B cell (primary cell): ENCODE results near the gene CLDND2. TPM values are rescaled to one million over a fixed set of nuclear protein-coding genes. Genes with fewer than 3 reads are reported as not detected.

Source experiments
- ATAC-seq: fragments of 200-7000 bp; cut with Tn5 transposase; one replicate; pipeline ENCODE4 v1.10.0; 2021; ENCODE audit warnings: low read depth, mild to moderate bottlenecking, moderate number of reproducible peaks, moderate library complexity
- CTCF ChIA-PET: fragments of 350-600 bp; sonication (Branson Sonifier 250); formaldehyde crosslinking; loops from one replicate; lab custom pipeline; 2021; ENCODE audit warnings: antibody characterized with exemption, inconsistent platforms; lab: Charles Lee
- POLR2A ChIA-PET: fragments of 350-600 bp; sonication (Branson Sonifier 250); formaldehyde crosslinking; loops from one replicate; lab custom pipeline; 2021; ENCODE audit warnings: antibody characterized with exemption; lab: Charles Lee
- DNase-seq: peaks from one replicate; pipeline ENCODE4 v3.0.0; 2013
- H2AFZ ChIP-seq: 2 replicates; pipeline ENCODE4 v1.6.1; 2012; ENCODE audit warnings: mild to moderate bottlenecking, low read depth, low read length; ENCODE audit not compliant: insufficient read depth, poor library complexity, severe bottlenecking
- H3K27ac ChIP-seq, 2 donors: 1 replicate in 1 of 2; 2 replicates in 1 of 2; pipeline ENCODE4 v1.5.1; 2012 to 2013; ENCODE audit warnings: low read length in 2 of 2, mild to moderate bottlenecking in 2 of 2, moderate library complexity in 1 of 2
- H3K27me3 ChIP-seq, 4 experiments: fragments of 200-600 bp in 1 of 4; sonication (generic) in 1 of 4; replicated peaks in 1 of 4; 1 replicate in 2 of 4; 2 replicates in 2 of 4; pipeline versions ENCODE4 v1.6.1 to v1.7.0; 2013 to 2016; ENCODE audit warnings: low read length in 3 of 4, mild to moderate bottlenecking in 2 of 4, mixed read lengths in 1 of 4, moderate library complexity in 1 of 4; ENCODE audit not compliant: insufficient read depth in 4 of 4, control insufficient read depth in 3 of 4; ENCODE audit errors: control extremely low read depth in 1 of 4
- H3K36me3 ChIP-seq, 2 experiments: replicated peaks in 1 of 2; 1 replicate in 1 of 2; 2 replicates in 1 of 2; pipeline versions ENCODE4 v1.6.1 to v1.7.1; 2013; ENCODE audit warnings: low read length in 1 of 2; ENCODE audit not compliant: insufficient read depth in 2 of 2, control insufficient read depth in 1 of 2; ENCODE audit errors: control extremely low read depth in 1 of 2, extremely low read depth in 1 of 2
- H3K4me1 ChIP-seq, 2 donors: fragments of 200-600 bp in 1 of 2; sonication (generic) in 1 of 2; 1 replicate in 1 of 2; 2 replicates in 1 of 2; pipeline versions ENCODE4 v1.5.1 to v1.6.1; 2013 to 2017; ENCODE audit warnings: low read length in 2 of 2; ENCODE audit not compliant: control insufficient read depth in 2 of 2, insufficient read depth in 2 of 2
- H3K4me2 ChIP-seq: replicated peaks from 2 replicates; pipeline ENCODE3; 2012; ENCODE audit warnings: mild to moderate bottlenecking, low read depth, low read length; ENCODE audit not compliant: poor library complexity, severe bottlenecking
- H3K4me3 ChIP-seq, 5 experiments: fragments of 200-600 bp in 1 of 5; sonication (generic) in 1 of 5; 1 replicate in 3 of 5; 2 replicates in 2 of 5; pipeline versions ENCODE4 v1.5.1 to v1.7.0; 2011 to 2016; ENCODE audit warnings: low read length in 4 of 5, mild to moderate bottlenecking in 4 of 5, low read depth in 2 of 5, control low read depth in 1 of 5, moderate library complexity in 1 of 5; ENCODE audit not compliant: insufficient read depth in 1 of 5; ENCODE audit errors: control extremely low read depth in 1 of 5, extremely low read depth in 1 of 5
- H3K79me2 ChIP-seq: fragments of 200-600 bp; sonication (generic); one replicate; pipeline ENCODE4 v1.6.0; 2016; ENCODE audit warnings: low read length; ENCODE audit not compliant: control insufficient read depth, insufficient read depth
- H3K9ac ChIP-seq: fragments of 200-600 bp; sonication (generic); 2 replicates; pipeline ENCODE4 v1.6.1; 2017; ENCODE audit warnings: mild to moderate bottlenecking, low read length, moderate library complexity
- H3K9me3 ChIP-seq, 3 donors: one replicate each; pipeline versions ENCODE4 v1.6.1 to v1.7.1; 2013; ENCODE audit warnings: low read length in 2 of 3; ENCODE audit not compliant: control insufficient read depth in 2 of 3, insufficient read depth in 1 of 3; ENCODE audit errors: control extremely low read depth in 1 of 3
- H4K20me1 ChIP-seq: 2 replicates; pipeline ENCODE4 v1.6.0; 2012; ENCODE audit warnings: mild to moderate bottlenecking, low read length; ENCODE audit not compliant: insufficient read depth, control insufficient read depth, poor library complexity, severe bottlenecking
- H3K27ac Mint-ChIP-seq: one replicate; pipeline ENCODE4 v1.8.0; 2021; ENCODE audit warnings: mixed read lengths
- H3K27me3 Mint-ChIP-seq: one replicate; pipeline ENCODE4 v1.8.0; 2021; ENCODE audit warnings: mixed read lengths
- H3K4me1 Mint-ChIP-seq: one replicate; pipeline ENCODE4 v1.8.0; 2021; ENCODE audit warnings: mixed read lengths
- H3K4me3 Mint-ChIP-seq: one replicate; pipeline ENCODE4 v1.8.0; 2021; ENCODE audit warnings: mixed read lengths
- H3K9me3 Mint-ChIP-seq: one replicate; pipeline ENCODE4 v1.8.0; 2022; ENCODE audit warnings: mixed read lengths; ENCODE audit not compliant: insufficient read depth
- CTCF ChIP-seq: fragments of 200-600 bp; IDR thresholded peaks from one replicate; pipeline ENCODE4 v1.8.0; 2022; ENCODE audit warnings: antibody characterized with exemption, mild to moderate bottlenecking
- EZH2 ChIP-seq: IDR thresholded peaks from 2 replicates; pipeline ENCODE4 v1.6.1; 2012; ENCODE audit warnings: borderline replicate concordance, low read depth, mild to moderate bottlenecking, moderate library complexity, low read length; ENCODE audit not compliant: insufficient read depth, poor library complexity, severe bottlenecking
- WGBS: methylation state at CpG from one replicate; pipeline ENCODE4 v1.1.5; 2013; ENCODE audit warnings: missing lambda C conversion rate; ENCODE audit not compliant: insufficient coverage; 5-methylcytosine and 5-hydroxymethylcytosine counted together
- intact Hi-C: fragments of 100-400 bp; cut with micrococcal nuclease; formaldehyde crosslinking; loops from one replicate; pipeline ENCODE4 v1.10.0; 2022
- polyA plus RNA-seq: library from polyadenylated mRNA; depleted of rRNA; stranded (reverse); fragments of >200 nt; gene quantifications from 2 replicates; pipeline ENCODE4 v1.2.3, GENCODE V29; 2012
- total RNA-seq, 2 donors: library from RNA; stranded (reverse); fragments of 120-200 nt in 1 of 2; gene quantifications; 1 replicate in 1 of 2; 2 replicates in 1 of 2; pipeline versions ENCODE4 v1.2.3 to v1.2.4, GENCODE V29; 2013 to 2022

CLDND2 gene
- total and polyA plus RNA-seq, 2 donors (not counting 1 experiment from before 2014, with no cell fraction given) = 1.9 TPM; not detected in 1

- no peaks in the 10 kb centered on the region for H3K9me3 ChIP-seq
- no peak overlapping the region for H3K27ac ChIP-seq
- 100% methylated on average over 1 of the region's 4 CpGs for WGBS
- H3K9ac ChIP-seq = no peak overlapping the region
- H3K27me3 ChIP-seq = no peaks in the 10 kb centered on the region
- H3K4me1 ChIP-seq = peaks cover 0 to 4% of the 10 kb centered on the region in 2 donors
- ChIA-PET POLR2A (interaction anchor here (0.6 kb wide), 1 partner anchor 10 kb away, joined by 4 read pairs; no protein-coding TSS in a partner anchor), CTCF (interaction anchor here (1.2 to 1.5 kb wide), 3 partner anchors 20 to 114 kb away, joined by 3 to 4 read pairs (median 4); no protein-coding TSS in a partner anchor)
- Mint-ChIP-seq H3K27ac (no peak overlapping the region), H3K27me3 (no peaks in the 10 kb centered on the region), H3K4me1 (peaks cover 18% of the 10 kb centered on the region), H3K4me3 (no peak overlapping the region), H3K9me3 (no peaks in the 10 kb centered on the region)
- no peak overlapping the region for H3K4me2 ChIP-seq
- intact Hi-C loops = no loop called here
- peaks cover 0 to 2% of the 10 kb centered on the region in 2 experiments for H3K36me3 ChIP-seq
- peaks cover 9% of the 10 kb centered on the region for H3K79me2 ChIP-seq
- ATAC-seq (no peak), DNase-seq (no peak)
- no peaks in the 10 kb centered on the region for H4K20me1 ChIP-seq
- no peak overlapping the region for H3K4me3 ChIP-seq
- no peak overlapping the region for H2AFZ ChIP-seq
- TF ChIP-seq EZH2 (no peak), CTCF (no peak)
Observed at GRCh38 chr19:51359294-51359693, 9.5 kb downstream of the CLDND2 start.

GRCh38 chr19:51357952-51358351 lies 10.9 kb downstream of the CLDND2 start:
- Mint-ChIP-seq H3K27ac (no peak overlapping the region), H3K27me3 (no peaks in the 10 kb centered on the region)

More at GRCh38 chr19:51357952-51358351, 10.9 kb downstream of the CLDND2 start:
- H3K4me1 Mint-ChIP-seq = peaks cover 7% of the 10 kb centered on the region
- DNase-seq (no peak), ATAC-seq (no peak)
- H3K9me3 ChIP-seq = no peaks in the 10 kb centered on the region
- ChIA-PET CTCF (no interaction called here), POLR2A (no interaction called here)
- no peaks in the 10 kb centered on the region for H3K9me3 Mint-ChIP-seq
- H3K36me3 ChIP-seq = peaks cover 0 to 2% of the 10 kb centered on the region in 2 experiments
- H3K9ac ChIP-seq = no peak overlapping the region
- H3K4me3 Mint-ChIP-seq = no peak overlapping the region
- H3K4me1 ChIP-seq = peaks cover 0 to 4% of the 10 kb centered on the region in 2 donors
- no peak overlapping the region for H3K4me3 ChIP-seq
- H4K20me1 ChIP-seq = no peaks in the 10 kb centered on the region
- WGBS = 97% methylated on average over 6 of the region's 7 CpGs
- TF ChIP-seq CTCF = no peak
- no peak for TF ChIP-seq EZH2
- H3K4me2 ChIP-seq = no peak overlapping the region
- no peak overlapping the region for H3K27ac ChIP-seq
- no peak overlapping the region for H2AFZ ChIP-seq
- intact Hi-C loops = no loop called here
- no peaks in the 10 kb centered on the region for H3K27me3 ChIP-seq
- peaks cover 9% of the 10 kb centered on the region for H3K79me2 ChIP-seq
